Gastrocnemius medialis (tissue), 4 donors: Measurements from ENCODE around the gene XPNPEP1.

Experiments
- POLR2A ChIP-seq, 2 donors: fragments of 450-650 bp; IDR thresholded peaks; one replicate each; pipeline ENCODE4 v1.6.1; 2017; ENCODE audit warnings: antibody characterized with exemption in 2 of 2, mild to moderate bottlenecking in 2 of 2, moderate library complexity in 2 of 2
- TF ChIP-seq, protein P1 (sequence below), 5 experiments: fragments of 450-650 bp in 3 of 5; fragments of 200-600 bp in 2 of 5; sonication (generic) in 2 of 5; IDR thresholded peaks in 4 of 5; conservative IDR thresholded peaks in 1 of 5; 1 replicate in 4 of 5; 2 replicates in 1 of 5; pipeline ENCODE4 v1.5.1; 2016 to 2019; ENCODE audit warnings: antibody characterized with exemption in 5 of 5, mild to moderate bottlenecking in 3 of 5, moderate library complexity in 3 of 5

- TF ChIP-seq, protein P1, sequence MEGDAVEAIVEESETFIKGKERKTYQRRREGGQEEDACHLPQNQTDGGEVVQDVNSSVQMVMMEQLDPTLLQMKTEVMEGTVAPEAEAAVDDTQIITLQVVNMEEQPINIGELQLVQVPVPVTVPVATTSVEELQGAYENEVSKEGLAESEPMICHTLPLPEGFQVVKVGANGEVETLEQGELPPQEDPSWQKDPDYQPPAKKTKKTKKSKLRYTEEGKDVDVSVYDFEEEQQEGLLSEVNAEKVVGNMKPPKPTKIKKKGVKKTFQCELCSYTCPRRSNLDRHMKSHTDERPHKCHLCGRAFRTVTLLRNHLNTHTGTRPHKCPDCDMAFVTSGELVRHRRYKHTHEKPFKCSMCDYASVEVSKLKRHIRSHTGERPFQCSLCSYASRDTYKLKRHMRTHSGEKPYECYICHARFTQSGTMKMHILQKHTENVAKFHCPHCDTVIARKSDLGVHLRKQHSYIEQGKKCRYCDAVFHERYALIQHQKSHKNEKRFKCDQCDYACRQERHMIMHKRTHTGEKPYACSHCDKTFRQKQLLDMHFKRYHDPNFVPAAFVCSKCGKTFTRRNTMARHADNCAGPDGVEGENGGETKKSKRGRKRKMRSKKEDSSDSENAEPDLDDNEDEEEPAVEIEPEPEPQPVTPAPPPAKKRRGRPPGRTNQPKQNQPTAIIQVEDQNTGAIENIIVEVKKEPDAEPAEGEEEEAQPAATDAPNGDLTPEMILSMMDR (IDR thresholded peaks at IDR 0.05 in 4 of 5, conservative IDR thresholded peaks at IDR 0.05 in 1 of 5) = no peak
- TF ChIP-seq POLR2A (IDR thresholded peaks at IDR 0.05) = no peak
Observed at GRCh38 chr10:109934958-109935793, 11.9 kb upstream of the XPNPEP1 start.
